Osteoblast (primary cell): ENCODE results near the gene ADM. TPM values are rescaled to one million over a fixed set of nuclear protein-coding genes. Genes with fewer than 3 reads are reported as not detected.

Source experiments
- DNase-seq: peaks from one replicate; pipeline ENCODE4 v3.0.0; 2011; ENCODE audit warnings: low spot score, mixed read lengths; ENCODE audit not compliant: insufficient read length; ENCODE audit errors: missing footprints
- H2AFZ ChIP-seq: 2 replicates; pipeline ENCODE4 v1.6.0; 2011; ENCODE audit warnings: mild to moderate bottlenecking, low read length
- H3K27ac ChIP-seq: 2 replicates; pipeline ENCODE4 v1.5.1; 2011; ENCODE audit warnings: mild to moderate bottlenecking, low read depth, low read length, moderate library complexity
- H3K27me3 ChIP-seq: 2 replicates; pipeline ENCODE4 v1.6.0; 2012; ENCODE audit warnings: mild to moderate bottlenecking, control low read depth, inconsistent platforms, low read length, moderate library complexity; ENCODE audit not compliant: insufficient read depth
- H3K36me3 ChIP-seq: 2 replicates; pipeline ENCODE4 v1.5.1; 2011; ENCODE audit warnings: mild to moderate bottlenecking, low read length, control low read depth, moderate library complexity; ENCODE audit not compliant: insufficient read depth
- H3K4me1 ChIP-seq: 2 replicates; pipeline ENCODE4 v1.5.1; 2011; ENCODE audit warnings: mild to moderate bottlenecking, low read length, control low read depth, moderate library complexity; ENCODE audit not compliant: insufficient read depth
- H3K4me2 ChIP-seq: 2 replicates; pipeline ENCODE4 v1.6.0; 2011; ENCODE audit warnings: mild to moderate bottlenecking, low read length; ENCODE audit not compliant: insufficient read depth
- H3K4me3 ChIP-seq: fragments of 200-600 bp; sonication (generic); 3 replicates; pipeline ENCODE4 v1.5.1; 2012; ENCODE audit warnings: mild to moderate bottlenecking, low read length, inconsistent platforms; ENCODE audit not compliant: insufficient read depth
- H3K79me2 ChIP-seq: 2 replicates; pipeline ENCODE4 v1.6.0; 2012; ENCODE audit warnings: mild to moderate bottlenecking, low read length, control low read depth, inconsistent platforms; ENCODE audit not compliant: insufficient read depth
- H3K9me3 ChIP-seq: 2 replicates; pipeline ENCODE4 v1.5.1; 2011; ENCODE audit warnings: low read depth, low read length, control low read depth
- H4K20me1 ChIP-seq: 2 replicates; pipeline ENCODE4 v1.6.0; 2012; ENCODE audit warnings: mild to moderate bottlenecking, low read length, control low read depth; ENCODE audit not compliant: insufficient read depth
- total RNA-seq: library from RNA; depleted of rRNA; stranded (reverse); fragments of >200 nt; gene quantifications from 2 replicates; pipeline ENCODE4 v1.2.3, GENCODE V29; 2012
- TF ChIP-seq, protein P1 (sequence below): IDR thresholded peaks from 2 replicates; pipeline ENCODE4 v1.5.1; 2011; ENCODE audit warnings: mild to moderate bottlenecking, low read depth, low read length, moderate library complexity; ENCODE audit errors: extremely low read depth

The ADM gene
- total RNA-seq, 1 donor, result 250 TPM

DNA sequence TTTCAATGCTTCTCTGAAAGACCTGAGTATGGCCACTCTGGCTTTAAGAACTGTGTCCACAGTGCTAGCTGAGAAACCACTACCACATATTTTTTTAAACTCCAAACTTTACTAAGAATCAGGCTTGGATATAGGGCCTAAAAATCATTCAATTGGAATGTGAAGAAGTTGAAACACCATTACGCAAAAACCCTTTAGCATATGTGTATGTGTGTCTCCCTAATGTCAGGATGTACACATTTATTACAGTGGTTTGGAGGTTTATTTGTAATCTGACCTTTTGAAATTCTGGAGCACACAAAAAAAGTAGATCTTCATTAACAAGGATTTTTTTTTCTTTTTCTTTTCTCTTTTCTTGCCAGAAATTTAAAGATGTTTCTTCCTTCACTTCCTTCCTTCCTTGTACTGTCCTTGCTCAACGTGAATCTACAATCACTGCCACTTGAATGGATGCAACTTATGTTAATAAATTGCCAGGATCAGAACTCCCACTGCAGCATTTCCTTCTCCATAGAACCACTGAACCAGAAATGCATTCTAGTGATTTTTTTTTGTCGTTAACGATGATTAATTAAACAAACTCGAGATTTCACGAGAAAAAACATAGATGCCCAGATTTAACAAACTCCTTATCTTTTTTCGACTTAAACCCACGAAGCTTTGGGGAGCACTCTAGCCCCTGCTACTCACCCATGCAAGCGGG, 3.1 kb upstream of the ADM start:
- H2AFZ ChIP-seq, result no peak overlapping the region
- H3K27ac ChIP-seq, result peak overlapping the region; percentile 95
- H3K9me3 ChIP-seq, result no peaks in the 10 kb centered on the region
- peaks cover 18% of the 10 kb centered on the region for H4K20me1 ChIP-seq
- H3K36me3 ChIP-seq, result peaks cover 14% of the 10 kb centered on the region
- peak overlapping the region; percentile 97 for H3K4me2 ChIP-seq
- no peak for DNase-seq
- peaks cover 34% of the 10 kb centered on the region for H3K4me1 ChIP-seq
- no peaks in the 10 kb centered on the region for H3K27me3 ChIP-seq
- peak overlapping the region; percentile 93 for H3K4me3 ChIP-seq
- peaks cover 35% of the 10 kb centered on the region for H3K79me2 ChIP-seq
- TF ChIP-seq, protein P1, sequence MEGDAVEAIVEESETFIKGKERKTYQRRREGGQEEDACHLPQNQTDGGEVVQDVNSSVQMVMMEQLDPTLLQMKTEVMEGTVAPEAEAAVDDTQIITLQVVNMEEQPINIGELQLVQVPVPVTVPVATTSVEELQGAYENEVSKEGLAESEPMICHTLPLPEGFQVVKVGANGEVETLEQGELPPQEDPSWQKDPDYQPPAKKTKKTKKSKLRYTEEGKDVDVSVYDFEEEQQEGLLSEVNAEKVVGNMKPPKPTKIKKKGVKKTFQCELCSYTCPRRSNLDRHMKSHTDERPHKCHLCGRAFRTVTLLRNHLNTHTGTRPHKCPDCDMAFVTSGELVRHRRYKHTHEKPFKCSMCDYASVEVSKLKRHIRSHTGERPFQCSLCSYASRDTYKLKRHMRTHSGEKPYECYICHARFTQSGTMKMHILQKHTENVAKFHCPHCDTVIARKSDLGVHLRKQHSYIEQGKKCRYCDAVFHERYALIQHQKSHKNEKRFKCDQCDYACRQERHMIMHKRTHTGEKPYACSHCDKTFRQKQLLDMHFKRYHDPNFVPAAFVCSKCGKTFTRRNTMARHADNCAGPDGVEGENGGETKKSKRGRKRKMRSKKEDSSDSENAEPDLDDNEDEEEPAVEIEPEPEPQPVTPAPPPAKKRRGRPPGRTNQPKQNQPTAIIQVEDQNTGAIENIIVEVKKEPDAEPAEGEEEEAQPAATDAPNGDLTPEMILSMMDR, result no peak

DNA sequence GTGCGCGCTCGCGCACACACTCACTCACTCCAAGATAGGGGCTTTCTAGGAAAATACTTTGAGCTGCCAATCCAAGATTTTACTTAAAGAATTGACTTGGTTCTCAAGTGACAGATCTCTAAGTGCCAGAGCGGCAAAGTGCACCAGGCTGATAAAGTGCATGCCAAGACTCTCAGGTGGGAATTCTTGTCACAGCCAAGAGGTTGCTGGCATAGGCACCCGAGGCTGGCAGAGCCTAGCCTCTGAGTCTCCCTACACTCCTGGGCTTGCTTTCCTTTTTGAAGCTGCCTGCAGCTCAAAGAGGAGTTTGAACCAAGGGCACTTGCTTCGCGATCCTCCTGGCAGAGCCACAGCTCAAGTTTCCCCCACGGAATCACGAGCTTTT, 2.5 kb upstream of the ADM start:
- peak overlapping the region; percentile 95 for H3K27ac ChIP-seq
- H3K4me1 ChIP-seq, result peaks cover 34% of the 10 kb centered on the region
- peaks cover 18% of the 10 kb centered on the region for H3K36me3 ChIP-seq
- TF ChIP-seq, protein P1, result no peak
- peaks cover 24% of the 10 kb centered on the region for H4K20me1 ChIP-seq
- peaks cover 40% of the 10 kb centered on the region for H3K79me2 ChIP-seq
- no peak for DNase-seq
- no peaks in the 10 kb centered on the region for H3K27me3 ChIP-seq
- H3K9me3 ChIP-seq, result no peaks in the 10 kb centered on the region
- H3K4me3 ChIP-seq, result peak overlapping the region; percentile 93
- H2AFZ ChIP-seq, result peak overlapping the region; percentile 90
- peak overlapping the region; percentile 97 for H3K4me2 ChIP-seq

DNA sequence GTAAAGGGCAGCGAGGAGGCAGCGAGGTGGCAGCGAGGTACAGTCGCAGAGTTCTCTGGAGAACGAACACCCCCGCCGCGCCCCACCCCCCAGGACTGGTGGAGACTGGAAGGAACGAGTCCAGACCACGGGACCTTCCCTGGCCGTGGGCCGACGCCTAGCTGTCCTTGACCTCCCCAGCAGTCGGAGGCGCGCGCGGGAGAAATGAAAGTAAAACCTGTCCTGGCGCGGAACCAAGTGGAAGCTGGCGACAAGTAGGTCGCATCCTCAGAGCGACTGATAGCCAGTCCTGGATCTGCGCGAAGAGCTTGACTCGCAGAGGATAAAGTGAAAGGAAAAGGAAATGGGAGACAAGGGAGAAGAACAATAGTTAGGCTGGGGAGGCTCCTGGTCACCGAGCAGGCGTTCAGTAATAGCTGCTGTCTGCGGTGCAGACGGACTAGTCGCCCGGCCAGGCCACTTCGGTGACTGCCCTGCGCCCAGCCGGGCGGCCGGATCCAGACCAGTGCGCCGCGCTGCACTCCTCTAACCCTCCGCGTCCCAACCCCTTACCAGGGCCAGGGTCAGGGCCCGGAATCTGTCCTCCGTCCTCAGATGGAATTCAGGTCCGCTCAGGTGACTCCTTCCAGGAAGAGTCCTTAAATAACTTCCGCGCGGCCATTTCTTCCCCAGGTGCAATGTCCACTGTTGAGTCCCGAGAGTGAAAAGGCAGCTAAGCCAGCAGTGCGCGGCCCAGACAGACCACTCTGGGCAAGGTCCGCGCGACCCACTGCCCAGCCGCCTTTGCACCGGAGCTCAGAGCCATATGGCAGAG, 1.9 kb upstream of the ADM start:
- Histone ChIP-seq H3K27me3 (no peaks in the 10 kb centered on the region), H3K79me2 (peaks cover 40% of the 10 kb centered on the region), H3K36me3 (peaks cover 18% of the 10 kb centered on the region), H3K27ac (peak overlapping the region; percentile 95), H3K4me2 (peak overlapping the region; percentile 97), H3K4me1 (peaks cover 34% of the 10 kb centered on the region), H2AFZ (peak overlapping the region; percentile 90), H3K9me3 (no peaks in the 10 kb centered on the region), H4K20me1 (peaks cover 24% of the 10 kb centered on the region), H3K4me3 (peak overlapping the region; percentile 93)
- TF ChIP-seq, protein P1, result no peak
- no peak for DNase-seq
